Endothelial cell of umbilical vein (primary cell): ENCODE results near the gene SDCCAG8. TPM values are rescaled to one million over a fixed set of nuclear protein-coding genes. Genes with fewer than 3 reads are reported as not detected.

Source experiments
- BruUV-seq: library from RNA; stranded (reverse); fragments of 400-500 nt; replicated peaks from 2 replicates; lab custom pipeline; 2021; lab: Mats Ljungman, UMichigan
- CTCF ChIA-PET: fragments of 300-600, 350-600 bp; sonication (Branson Sonifier 250); formaldehyde crosslinking; loops from one replicate; lab custom pipeline; 2021; ENCODE audit warnings: antibody characterized with exemption, inconsistent platforms; lab: Charles Lee
- POLR2A ChIA-PET: fragments of 300-600, 350-600 bp; sonication (Branson Sonifier 250); formaldehyde crosslinking; loops from one replicate; lab custom pipeline; 2021; ENCODE audit warnings: antibody characterized with exemption, inconsistent platforms; lab: Charles Lee
- DNase-seq: peaks from one replicate; pipeline ENCODE4 v3.0.0-alpha.2; 2011; ENCODE audit warnings: low read depth, low spot score
- FAIRE-seq: peaks from 2 replicates; lab custom pipeline; 2011; peaks lifted over from hg19 to GRCh38; lab: Jason Lieb, UNC
- H2AFZ ChIP-seq: 2 replicates; pipeline ENCODE4 v1.6.0; 2012; ENCODE audit warnings: low read depth, low read length, control low read depth, inconsistent platforms
- H3K27ac ChIP-seq: 2 replicates; pipeline ENCODE4 v1.5.1; 2011; ENCODE audit warnings: low read depth, mild to moderate bottlenecking, control low read depth, low read length, moderate library complexity; ENCODE audit not compliant: insufficient read depth
- H3K27me3 ChIP-seq, 2 experiments: 2 replicates each; pipeline versions ENCODE4 v1.6.0 to v1.6.1; 2011; ENCODE audit warnings: low read length in 2 of 2, mixed read lengths in 1 of 2; ENCODE audit not compliant: control insufficient read depth in 2 of 2, insufficient read depth in 2 of 2
- H3K36me3 ChIP-seq, 2 experiments: 2 replicates in 1 of 2; 3 replicates in 1 of 2; pipeline ENCODE4 v1.5.1; 2011; ENCODE audit warnings: low read length in 2 of 2, mild to moderate bottlenecking in 1 of 2, moderate library complexity in 1 of 2; ENCODE audit not compliant: control insufficient read depth in 2 of 2, insufficient read depth in 2 of 2; ENCODE audit errors: extremely low read depth in 1 of 2
- H3K4me1 ChIP-seq: 3 replicates; pipeline ENCODE4 v1.5.1; 2011; ENCODE audit warnings: mild to moderate bottlenecking, low read length; ENCODE audit not compliant: control insufficient read depth, insufficient read depth; ENCODE audit errors: extremely low read depth
- H3K4me2 ChIP-seq: 2 replicates; pipeline ENCODE4 v1.6.1; 2011; ENCODE audit warnings: low read length, control low read depth, mixed read lengths; ENCODE audit not compliant: insufficient read depth
- H3K4me3 ChIP-seq, 3 experiments: fragments of 200-600 bp in 1 of 3; sonication (generic), shearing (Covaris generic) in 1 of 3; replicated peaks in 1 of 3; 2 replicates each; pipeline ENCODE4 v1.5.1; 2011 to 2016; ENCODE audit warnings: control low read depth in 3 of 3, low read length in 3 of 3, mild to moderate bottlenecking in 2 of 3, inconsistent platforms in 1 of 3, low read depth in 1 of 3, moderate library complexity in 1 of 3; ENCODE audit not compliant: insufficient read depth in 1 of 3
- H3K79me2 ChIP-seq: 2 replicates; pipeline ENCODE4 v1.6.0; 2012; ENCODE audit warnings: low read length, inconsistent platforms; ENCODE audit not compliant: control insufficient read depth, insufficient read depth
- H3K9ac ChIP-seq: replicated peaks from 2 replicates; pipeline ENCODE3; 2011; ENCODE audit warnings: low read length, control low read depth; ENCODE audit not compliant: insufficient read depth; ENCODE audit errors: extremely low read depth
- H3K9me1 ChIP-seq: replicated peaks from 3 replicates; pipeline ENCODE4 v1.6.0; 2011; ENCODE audit warnings: mild to moderate bottlenecking, low read length; ENCODE audit not compliant: control insufficient read depth, insufficient read depth; ENCODE audit errors: extremely low read depth
- H3K9me3 ChIP-seq: replicated peaks from 2 replicates; pipeline ENCODE4 v1.5.1; 2012; ENCODE audit warnings: low read length, inconsistent platforms; ENCODE audit not compliant: control insufficient read depth, insufficient read depth
- H4K20me1 ChIP-seq: replicated peaks from 2 replicates; pipeline ENCODE3; 2011; ENCODE audit warnings: mild to moderate bottlenecking, low read length; ENCODE audit not compliant: control insufficient read depth, insufficient read depth; ENCODE audit errors: extremely low read depth
- CTCF ChIP-seq, 2 donors: IDR thresholded peaks; 1 replicate in 1 of 2; 2 replicates in 1 of 2; pipeline ENCODE4 v1.5.1; 2011; ENCODE audit warnings: low read length in 2 of 2, mild to moderate bottlenecking in 2 of 2, moderate library complexity in 2 of 2, control low read depth in 1 of 2, inconsistent platforms in 1 of 2, low read depth in 1 of 2; ENCODE audit not compliant: insufficient read depth in 1 of 2; ENCODE audit errors: extremely low read depth in 1 of 2
- EZH2 ChIP-seq: IDR thresholded peaks from 2 replicates; pipeline ENCODE4 v1.6.1; 2012; ENCODE audit warnings: borderline replicate concordance, low read depth, mild to moderate bottlenecking, moderate library complexity, low read length, inconsistent platforms; ENCODE audit not compliant: severe bottlenecking
- FOS ChIP-seq: IDR thresholded peaks from 2 replicates; pipeline ENCODE4 v1.6.1; 2011; ENCODE audit warnings: mild to moderate bottlenecking, low read length, moderate library complexity, borderline replicate concordance; ENCODE audit not compliant: insufficient read depth
- GATA2 ChIP-seq: IDR thresholded peaks from 2 replicates; pipeline ENCODE4 v1.7.0; 2011; ENCODE audit warnings: low read depth, mild to moderate bottlenecking, moderate library complexity, mixed read lengths, low read length; ENCODE audit not compliant: insufficient read length, insufficient read depth
- JUN ChIP-seq: IDR thresholded peaks from 2 replicates; pipeline ENCODE4 v1.6.1; 2011; ENCODE audit warnings: borderline replicate concordance, low read depth; ENCODE audit not compliant: insufficient read length, insufficient read depth
- MAX ChIP-seq: IDR thresholded peaks from 2 replicates; pipeline ENCODE4 v1.6.1; 2011; ENCODE audit not compliant: insufficient read depth, insufficient read length
- MYC ChIP-seq: IDR thresholded peaks from one replicate; pipeline ENCODE4 v1.6.1; 2011; ENCODE audit warnings: mild to moderate bottlenecking, low read depth, low read length
- POLR2A ChIP-seq: IDR thresholded peaks from 2 replicates; pipeline ENCODE4 v1.6.1; 2012; ENCODE audit warnings: low read depth, mild to moderate bottlenecking, control low read depth, low read length
- POLR2AphosphoS5 ChIP-seq: IDR thresholded peaks from 2 replicates; pipeline ENCODE4 v1.6.1; 2012; ENCODE audit warnings: low read depth, mild to moderate bottlenecking, control low read depth, low read length, moderate library complexity; ENCODE audit not compliant: insufficient read depth
- dilution Hi-C: fragments of 300-500 bp; cut with MboI; formaldehyde crosslinking; loops from one replicate; pipeline ENCODE4 v1.15.0; 2019; ENCODE audit warnings: low sequenced_read_pairs; ENCODE audit not compliant: extremely low pct_ligation_motif_present
- intact Hi-C: fragments of 100-400 bp; cut with micrococcal nuclease; formaldehyde crosslinking; loops from one replicate; pipeline ENCODE4 v1.10.0; 2022
- polyA plus RNA-seq, 4 experiments: library from polyadenylated mRNA; depleted of rRNA in 3 of 4; stranded (reverse) in 3 of 4; unstranded in 1 of 4; fragments of >200 nt; gene quantifications; 2 replicates each; pipeline versions ENCODE4 v1.2.1 to v1.2.3, GENCODE V29; 2011 to 2012; ENCODE audit warnings: missing spikeins in 1 of 4
- total RNA-seq: library from RNA; stranded (reverse); gene quantifications from 2 replicates; pipeline ENCODE4 v1.2.3, GENCODE V29; 2021

Gene SDCCAG8
- total and polyA plus RNA-seq, 2 donors (not counting 3 experiments of a cell fraction or from before 2014, with no cell fraction given): 14.6 to 25.7 TPM

- no peak overlapping the region for H2AFZ ChIP-seq
- no peak overlapping the region for H3K4me3 ChIP-seq
- CTCF ChIA-PET: interaction anchor here (1.4 kb wide), 1 partner anchor 59 kb away, joined by 4 read pairs; no protein-coding TSS in a partner anchor
- dilution Hi-C loops: no loop called here
- no peaks in the 10 kb centered on the region for H3K79me2 ChIP-seq
- BruUV-seq: no TSS peak
- TF ChIP-seq POLR2AphosphoS5 (no peak), MYC (no peak), CTCF (IDR thresholded peaks at IDR 0.05; ENCODE audit: extremely low read depth in 1 of 2, insufficient read depth in 1 of 2, low read depth in 1 of 2, low read length in 2 of 2) (no peak), JUN (no peak), MAX (no peak), EZH2 (no peak), FOS (no peak), GATA2 (no peak), POLR2A (no peak)
- intact Hi-C loops: no loop called here
- no peaks in the 10 kb centered on the region for H3K9me1 ChIP-seq
- H3K9me3 ChIP-seq: no peaks in the 10 kb centered on the region
- H3K27ac ChIP-seq: no peak overlapping the region
- no peak for DNase-seq
- H3K27me3 ChIP-seq: no peaks in the 10 kb centered on the region
- H3K4me1 ChIP-seq: peaks cover 11% of the 10 kb centered on the region
- no peaks in the 10 kb centered on the region for H4K20me1 ChIP-seq
- POLR2A ChIA-PET: no interaction called here
- H3K36me3 ChIP-seq: no peaks in the 10 kb centered on the region
- H3K9ac ChIP-seq: no peak overlapping the region
- no peak for FAIRE-seq
- H3K4me2 ChIP-seq: no peak overlapping the region
Measured at GRCh38 chr1:243402868-243403267, 147.0 kb downstream of the SDCCAG8 start.
